PC-9 (cell line): Measurements from ENCODE around the gene ACACB. TPM values are rescaled to one million over a fixed set of nuclear protein-coding genes. Genes with fewer than 3 reads are reported as not detected.

Source experiments
- BruUV-seq: library from RNA; stranded (reverse); fragments of 400-500 nt; replicated peaks from 2 replicates; lab custom pipeline; 2021; lab: Mats Ljungman, UMichigan
- CTCF ChIA-PET: fragments of 300-600 bp; sonication (Branson Sonifier 250); formaldehyde crosslinking; loops from one replicate; lab custom pipeline; 2022; ENCODE audit warnings: antibody characterized with exemption; lab: Charles Lee
- POLR2A ChIA-PET: fragments of 300-600 bp; sonication (Branson Sonifier 250); formaldehyde crosslinking; loops from one replicate; lab custom pipeline; 2022; ENCODE audit warnings: antibody characterized with exemption; ENCODE audit not compliant: unreplicated experiment; lab: Charles Lee
- DNase-seq, 2 experiments: peaks; one replicate each; pipeline versions ENCODE4 v3.0.0 to v3.0.0-alpha.2; 2015 to 2022; ENCODE audit warnings: mixed read lengths in 1 of 2
- H2AFZ ChIP-seq: fragments of 200-600 bp; sonication (generic); 2 replicates; pipeline ENCODE4 v1.8.1; 2017; ENCODE audit warnings: antibody characterized with exemption
- H3F3A ChIP-seq: fragments of 200-600 bp; sonication (generic); 2 replicates; pipeline ENCODE4 v1.8.1; 2017; ENCODE audit warnings: antibody characterized with exemption, mild to moderate bottlenecking, low read depth; ENCODE audit not compliant: insufficient read depth
- H3K27ac ChIP-seq: fragments of 200-600 bp; sonication (generic); 2 replicates; pipeline ENCODE4 v1.6.1; 2016; ENCODE audit warnings: mixed run types
- H3K27me3 ChIP-seq: fragments of 200-600 bp; sonication (generic); 2 replicates; pipeline ENCODE4 v1.6.1; 2016; ENCODE audit warnings: low read depth, mixed run types; ENCODE audit not compliant: insufficient read depth
- H3K36me3 ChIP-seq: fragments of 200-600 bp; sonication (generic); 2 replicates; pipeline ENCODE4 v1.6.1; 2016; ENCODE audit warnings: low read depth, mixed run types
- H3K4me1 ChIP-seq: fragments of 200-600 bp; sonication (generic); replicated peaks from 2 replicates; pipeline ENCODE4 v1.6.1; 2016; ENCODE audit warnings: mixed run types; ENCODE audit not compliant: insufficient read depth
- H3K4me2 ChIP-seq: fragments of 200-600 bp; sonication (generic); 2 replicates; pipeline ENCODE4 v1.6.1; 2017; ENCODE audit warnings: mixed run types
- H3K4me3 ChIP-seq: fragments of 200-600 bp; sonication (generic); 2 replicates; pipeline ENCODE4 v1.6.1; 2016; ENCODE audit warnings: mixed run types
- H3K79me2 ChIP-seq: fragments of 200-600 bp; sonication (generic); 2 replicates; pipeline ENCODE4 v1.6.1; 2017; ENCODE audit warnings: low read depth, mixed run types
- H3K9me2 ChIP-seq: fragments of 200-600 bp; sonication (generic); 2 replicates; pipeline ENCODE4 v1.8.1; 2017; ENCODE audit warnings: mild to moderate bottlenecking; ENCODE audit not compliant: insufficient read depth
- H3K9me3 ChIP-seq: fragments of 200-600 bp; sonication (generic); 2 replicates; pipeline ENCODE4 v1.8.1; 2016; ENCODE audit warnings: low read depth; ENCODE audit not compliant: insufficient read depth
- H4K20me1 ChIP-seq: fragments of 200-600 bp; sonication (generic); 2 replicates; pipeline ENCODE4 v1.8.1; 2017; ENCODE audit not compliant: insufficient read depth
- CTCF ChIP-seq: fragments of 200-600 bp; sonication (generic); conservative IDR thresholded peaks from 2 replicates; pipeline ENCODE4 v1.6.1; 2017; ENCODE audit warnings: mixed run types, antibody characterized with exemption, mild to moderate bottlenecking, moderate library complexity
- EZH2 ChIP-seq: fragments of 200-600 bp; sonication (generic); IDR thresholded peaks from 2 replicates; pipeline ENCODE4 v1.8.0; 2017; ENCODE audit warnings: antibody characterized with exemption, low read depth
- intact Hi-C: fragments of 100-400 bp; cut with micrococcal nuclease; formaldehyde crosslinking; loops from one replicate; pipeline ENCODE4 v1.10.0; 2022; ENCODE audit not compliant: unreplicated experiment
- total RNA-seq: library from RNA; stranded (reverse); gene quantifications from 2 replicates; pipeline ENCODE4 v1.2.3, GENCODE V29; 2021

The ACACB gene
- total RNA-seq, 1 experiment from 2014 or later = 13.8 TPM

GRCh38 chr12:109291521-109292341, 175.3 kb downstream of the ACACB start:
- Histone ChIP-seq H3K4me2 (peak overlapping the region; percentile 34; the same call in 1 of the 2 replicates), H3K27me3 (peaks cover 48% of the 10 kb centered on the region), H3F3A (no peaks in the 10 kb centered on the region), H3K4me1 (no peaks in the 10 kb centered on the region), H2AFZ (no peak overlapping the region), H4K20me1 (no peaks in the 10 kb centered on the region), H3K27ac (no peak overlapping the region), H3K9me2 (no peaks in the 10 kb centered on the region), H3K79me2 (no peaks in the 10 kb centered on the region), H3K36me3 (no peaks in the 10 kb centered on the region), H3K9me3 (no peaks in the 10 kb centered on the region), H3K4me3 (peak overlapping the region; percentile 8; the same call in 1 of the 2 replicates)
- peak; percentile 54 to 63 for DNase-seq
- no peak for TF ChIP-seq EZH2
- TF ChIP-seq CTCF = no peak
- POLR2A ChIA-PET = no interaction called here
- CTCF ChIA-PET = no interaction called here
- BruUV-seq = no TSS peak
- intact Hi-C loops = no loop called here

DNA sequence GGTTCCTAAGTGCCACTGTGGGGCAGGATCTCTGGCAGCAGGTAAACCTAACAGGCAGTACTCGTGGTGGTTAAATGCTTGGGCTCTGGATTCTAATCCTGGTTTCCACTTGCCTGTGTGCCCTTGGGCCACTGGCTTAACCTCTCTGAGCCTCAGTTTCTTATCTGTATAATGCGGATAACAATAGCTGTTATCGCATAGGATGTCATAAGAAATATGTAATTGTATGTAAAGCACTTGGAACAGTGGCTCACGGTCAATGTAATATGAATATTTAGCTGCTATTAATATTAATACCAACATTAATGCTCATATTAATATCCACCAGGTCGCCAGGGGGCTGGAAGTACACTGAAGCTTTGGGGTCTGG, 175.9 kb downstream of the ACACB start:
- ChIA-PET CTCF (no interaction called here), POLR2A (no interaction called here)
- H3F3A ChIP-seq = no peaks in the 10 kb centered on the region
- no TSS peak for BruUV-seq
- no peak overlapping the region for H3K4me2 ChIP-seq
- TF ChIP-seq EZH2 = no peak
- TF ChIP-seq CTCF = no peak
- no peaks in the 10 kb centered on the region for H3K36me3 ChIP-seq
- H2AFZ ChIP-seq = no peak overlapping the region
- peaks cover 53% of the 10 kb centered on the region for H3K27me3 ChIP-seq
- H4K20me1 ChIP-seq = no peaks in the 10 kb centered on the region
- H3K9me2 ChIP-seq = no peaks in the 10 kb centered on the region
- DNase-seq = no peak
- H3K9me3 ChIP-seq = no peaks in the 10 kb centered on the region
- H3K4me1 ChIP-seq = no peaks in the 10 kb centered on the region
- intact Hi-C loops = no loop called here
- H3K27ac ChIP-seq = no peak overlapping the region
- no peaks in the 10 kb centered on the region for H3K79me2 ChIP-seq
- H3K4me3 ChIP-seq = no peak overlapping the region

GRCh38 chr12:109293106-109293505, 176.7 kb downstream of the ACACB start:
- no peak overlapping the region for H3K27ac ChIP-seq
- H3K4me1 ChIP-seq = no peaks in the 10 kb centered on the region
- no peak overlapping the region for H3K4me3 ChIP-seq
- peaks cover 53% of the 10 kb centered on the region for H3K27me3 ChIP-seq
- no peaks in the 10 kb centered on the region for H3K79me2 ChIP-seq
- H3K9me3 ChIP-seq = no peaks in the 10 kb centered on the region
- no peak for DNase-seq
- no peaks in the 10 kb centered on the region for H3K36me3 ChIP-seq
- ChIA-PET POLR2A (no interaction called here), CTCF (no interaction called here)
- no peaks in the 10 kb centered on the region for H3F3A ChIP-seq
- no TSS peak for BruUV-seq
- intact Hi-C loops = no loop called here
- no peak overlapping the region for H3K4me2 ChIP-seq
- H4K20me1 ChIP-seq = no peaks in the 10 kb centered on the region
- no peak overlapping the region for H2AFZ ChIP-seq
- H3K9me2 ChIP-seq = no peaks in the 10 kb centered on the region
- TF ChIP-seq CTCF (no peak), EZH2 (no peak)
